ENCODE results near the gene DCUN1D1. TPM values are rescaled to one million over a fixed set of nuclear protein-coding genes. Genes with fewer than 3 reads are reported as not detected.
"Not testable (repeated sequence)": the region's sequence is repeated elsewhere in the genome, so short reads cannot be mapped to it uniquely, and the experiment has no call there.

Gene DCUN1D1
- total and polyA plus RNA-seq, 2 of the 8 experiments (the other 6 are each of a cell fraction or from before 2014, with no cell fraction given): 6.8 to 70.3 TPM

- H3K79me1 ChIP-seq (ENCODE audit: low read depth, low read length); H3K18ac ChIP-seq (ENCODE audit: extremely low read depth, low read length); DNase-seq (ENCODE audit: low read depth in 1 of 2, low spot score in 2 of 2); H3K23ac ChIP-seq (ENCODE audit: insufficient read length); H3K4me1 ChIP-seq (replicated peaks in 1 of 4; ENCODE audit: control insufficient read depth in 3 of 4, insufficient read depth in 4 of 4, low read length in 3 of 4); H3K4me2 ChIP-seq (ENCODE audit: insufficient read depth in 1 of 2, low read depth in 2 of 2, low read length in 2 of 2); H2BK120ac ChIP-seq (replicated peaks; ENCODE audit: low read depth, low read length); H2BK12ac ChIP-seq (ENCODE audit: low read depth, low read length); H3K4me3 ChIP-seq (ENCODE audit: extremely low read depth in 1 of 4, insufficient read depth in 2 of 4, low read depth in 3 of 4, low read length in 4 of 4); H2BK20ac ChIP-seq (ENCODE audit: low read length); H2AFZ ChIP-seq (ENCODE audit: low read length); CTCF ChIA-PET (ENCODE audit: partially characterized antibody); H2BK5ac ChIP-seq (ENCODE audit: low read depth, low read length); H3K4ac ChIP-seq (replicated peaks; ENCODE audit: insufficient read length, low read depth, low read length); H4K8ac ChIP-seq (ENCODE audit: extremely low read depth, insufficient read depth, low read length); H3K9ac ChIP-seq (replicated peaks in 1 of 4; ENCODE audit: extremely low read depth in 1 of 4, low read depth in 3 of 4, low read length in 3 of 4); H3K23me2 ChIP-seq (ENCODE audit: low read depth, low read length); H4K20me1 ChIP-seq (replicated peaks in 1 of 2; ENCODE audit: control insufficient read depth in 1 of 2, insufficient read depth in 2 of 2, low read length in 2 of 2); H3K27me3 ChIP-seq (replicated peaks in 1 of 4; ENCODE audit: control insufficient read depth in 3 of 4, extremely low read depth in 1 of 4, insufficient read depth in 3 of 4, low read length in 3 of 4); POLR2A ChIA-PET (ENCODE audit: partially characterized antibody); H2AK5ac ChIP-seq (ENCODE audit: low read depth, low read length); H4K91ac ChIP-seq (replicated peaks; ENCODE audit: insufficient read length, low read length); FAIRE-seq; H3K79me2 ChIP-seq (ENCODE audit: control insufficient read depth in 1 of 2, insufficient read depth in 2 of 2, low read length in 2 of 2); H3K14ac ChIP-seq (ENCODE audit: insufficient read length); H4K5ac ChIP-seq (ENCODE audit: insufficient read length, low read depth, low read length); H3K36me3 ChIP-seq (ENCODE audit: control insufficient read depth in 2 of 4, insufficient read depth in 4 of 4, low read length in 3 of 4); H3K56ac ChIP-seq (replicated peaks; ENCODE audit: insufficient read length, low read depth, low read length); H3K9me3 ChIP-seq (ENCODE audit: insufficient read depth in 2 of 2, low read depth in 1 of 2, low read length in 1 of 2); H2BK15ac ChIP-seq (ENCODE audit: low read length); H3K27ac ChIP-seq (ENCODE audit: low read depth, low read length): not testable (repeated sequence)
- 89% methylated on average over 4 of the region's 4 CpGs; no CpG with 5 or more reads in 1 of the 2 experiments for WGBS, 2 experiments (ENCODE audit: extremely low coverage in 1 of 2, insufficient coverage in 1 of 2, insufficient read length in 1 of 2, insufficient replicate concordance in 2 of 2, low coverage in 1 of 2, low lambda C conversion rate in 2 of 2, missing lambda C conversion rate in 1 of 2)
- 0 out of 2 replicates have a peak, but pooled peaks have one; percentile 14 for TF ChIP-seq KDM1A (IDR thresholded peaks at IDR 0.05; ENCODE audit: borderline replicate concordance, low read length)
Measured at GRCh38 chr3:182993486-182994201, 13.3 kb upstream of the DCUN1D1 start.
